LNCaP clone FGC (cell line): ENCODE results near the gene LRRC75A.
"Not testable (repeated sequence)": the region's sequence is repeated elsewhere in the genome, so short reads cannot be mapped to it uniquely, and the experiment has no call there.

Experiments used
- DNase-seq: peaks from one replicate; pipeline ENCODE4 v3.0.0-alpha.2; 2011; ENCODE audit warnings: low read depth
- H3K4me3 ChIP-seq: 2 replicates; pipeline ENCODE4 v1.5.1; 2011; ENCODE audit warnings: mild to moderate bottlenecking, low read depth, low read length, control low read depth
- TF ChIP-seq, protein P1 (sequence below): IDR thresholded peaks from 2 replicates; pipeline ENCODE4 v1.5.1; 2012; ENCODE audit warnings: mild to moderate bottlenecking; ENCODE audit not compliant: control insufficient read depth, insufficient read depth; ENCODE audit errors: extremely low read depth

Gene LRRC75A

DNA sequence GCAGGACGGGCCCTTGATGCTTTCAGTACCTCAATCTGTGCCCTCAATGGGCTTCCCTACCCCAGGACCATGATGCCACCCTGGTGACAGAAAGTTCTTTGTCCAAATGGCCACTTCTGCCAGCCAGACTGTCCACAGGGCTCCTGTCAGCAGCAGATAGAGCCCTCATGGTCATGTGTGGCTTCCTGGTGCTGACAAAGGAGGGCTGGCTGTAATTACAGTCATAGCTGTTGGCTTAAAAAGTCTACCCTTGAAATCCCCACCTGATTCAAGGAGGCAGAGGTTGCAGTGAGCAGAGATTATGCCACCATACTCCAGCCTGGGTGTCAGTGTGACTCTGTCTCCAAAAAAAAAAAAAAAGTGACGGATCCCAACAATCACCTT is 73.3 kb downstream of the LRRC75A start:
- TF ChIP-seq, protein P1, sequence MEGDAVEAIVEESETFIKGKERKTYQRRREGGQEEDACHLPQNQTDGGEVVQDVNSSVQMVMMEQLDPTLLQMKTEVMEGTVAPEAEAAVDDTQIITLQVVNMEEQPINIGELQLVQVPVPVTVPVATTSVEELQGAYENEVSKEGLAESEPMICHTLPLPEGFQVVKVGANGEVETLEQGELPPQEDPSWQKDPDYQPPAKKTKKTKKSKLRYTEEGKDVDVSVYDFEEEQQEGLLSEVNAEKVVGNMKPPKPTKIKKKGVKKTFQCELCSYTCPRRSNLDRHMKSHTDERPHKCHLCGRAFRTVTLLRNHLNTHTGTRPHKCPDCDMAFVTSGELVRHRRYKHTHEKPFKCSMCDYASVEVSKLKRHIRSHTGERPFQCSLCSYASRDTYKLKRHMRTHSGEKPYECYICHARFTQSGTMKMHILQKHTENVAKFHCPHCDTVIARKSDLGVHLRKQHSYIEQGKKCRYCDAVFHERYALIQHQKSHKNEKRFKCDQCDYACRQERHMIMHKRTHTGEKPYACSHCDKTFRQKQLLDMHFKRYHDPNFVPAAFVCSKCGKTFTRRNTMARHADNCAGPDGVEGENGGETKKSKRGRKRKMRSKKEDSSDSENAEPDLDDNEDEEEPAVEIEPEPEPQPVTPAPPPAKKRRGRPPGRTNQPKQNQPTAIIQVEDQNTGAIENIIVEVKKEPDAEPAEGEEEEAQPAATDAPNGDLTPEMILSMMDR = no peak
- no peak overlapping the region for H3K4me3 ChIP-seq
- no peak for DNase-seq

DNA sequence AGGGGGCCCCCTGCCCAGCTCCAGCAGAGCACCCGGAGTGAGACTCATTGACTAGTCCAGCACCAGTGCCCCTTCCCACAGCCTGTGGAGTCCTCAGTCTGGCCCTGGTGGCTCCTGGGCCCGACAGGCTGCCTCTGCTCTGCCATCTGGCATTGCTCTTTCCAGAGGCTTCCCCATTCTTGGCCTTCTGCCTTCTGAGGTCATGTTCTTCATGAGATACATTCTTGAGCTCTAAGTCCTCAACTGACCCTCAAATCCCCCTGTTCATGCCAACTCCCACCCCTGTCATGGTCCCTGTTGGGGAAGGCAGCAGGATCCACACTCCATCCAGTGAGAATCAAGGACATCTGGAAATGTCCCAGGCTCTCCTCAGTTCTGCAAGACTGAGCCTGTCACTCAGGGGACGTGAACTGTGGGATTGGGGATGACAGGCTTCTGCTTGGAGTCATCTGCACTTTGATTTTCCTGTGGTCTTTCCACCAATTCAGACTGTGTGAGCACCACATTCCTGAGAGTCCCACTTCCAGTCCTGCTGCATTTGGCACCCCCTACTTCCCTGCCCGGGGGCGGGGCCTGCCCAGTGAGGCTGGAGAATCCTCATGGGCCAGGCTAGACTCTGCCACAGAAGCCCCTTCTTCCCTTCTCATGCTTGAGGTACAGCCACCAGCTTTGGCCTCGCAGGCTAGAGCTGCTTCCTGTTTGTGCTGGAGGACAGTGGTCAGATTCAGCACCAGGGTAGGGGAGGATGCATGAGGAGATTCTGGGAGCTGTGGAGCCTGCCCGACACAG is 73.9 kb downstream of the LRRC75A start:
- no peak for DNase-seq
- TF ChIP-seq, protein P1 = no peak
- no peak overlapping the region for H3K4me3 ChIP-seq

DNA sequence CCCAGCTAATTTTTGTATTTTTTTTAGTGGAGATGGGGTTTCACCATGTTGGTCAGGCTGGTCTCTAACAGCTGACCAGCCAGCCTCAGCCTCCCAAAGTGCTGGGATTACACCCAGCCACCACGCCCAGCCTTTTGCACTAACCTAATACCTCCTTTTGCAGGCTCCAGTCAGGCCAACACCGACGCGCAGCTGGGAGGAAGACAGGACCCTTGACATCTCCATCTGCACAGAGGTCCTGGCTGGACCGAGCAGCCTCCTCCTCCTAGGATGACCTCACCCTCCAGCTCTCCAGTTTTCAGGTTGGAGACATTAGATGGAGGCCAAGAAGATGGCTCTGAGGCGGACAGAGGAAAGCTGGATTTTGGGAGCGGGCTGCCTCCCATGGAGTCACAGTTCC is 74.6 kb downstream of the LRRC75A start:
- DNase-seq = no peak
- TF ChIP-seq, protein P1 = no peak

DNA sequence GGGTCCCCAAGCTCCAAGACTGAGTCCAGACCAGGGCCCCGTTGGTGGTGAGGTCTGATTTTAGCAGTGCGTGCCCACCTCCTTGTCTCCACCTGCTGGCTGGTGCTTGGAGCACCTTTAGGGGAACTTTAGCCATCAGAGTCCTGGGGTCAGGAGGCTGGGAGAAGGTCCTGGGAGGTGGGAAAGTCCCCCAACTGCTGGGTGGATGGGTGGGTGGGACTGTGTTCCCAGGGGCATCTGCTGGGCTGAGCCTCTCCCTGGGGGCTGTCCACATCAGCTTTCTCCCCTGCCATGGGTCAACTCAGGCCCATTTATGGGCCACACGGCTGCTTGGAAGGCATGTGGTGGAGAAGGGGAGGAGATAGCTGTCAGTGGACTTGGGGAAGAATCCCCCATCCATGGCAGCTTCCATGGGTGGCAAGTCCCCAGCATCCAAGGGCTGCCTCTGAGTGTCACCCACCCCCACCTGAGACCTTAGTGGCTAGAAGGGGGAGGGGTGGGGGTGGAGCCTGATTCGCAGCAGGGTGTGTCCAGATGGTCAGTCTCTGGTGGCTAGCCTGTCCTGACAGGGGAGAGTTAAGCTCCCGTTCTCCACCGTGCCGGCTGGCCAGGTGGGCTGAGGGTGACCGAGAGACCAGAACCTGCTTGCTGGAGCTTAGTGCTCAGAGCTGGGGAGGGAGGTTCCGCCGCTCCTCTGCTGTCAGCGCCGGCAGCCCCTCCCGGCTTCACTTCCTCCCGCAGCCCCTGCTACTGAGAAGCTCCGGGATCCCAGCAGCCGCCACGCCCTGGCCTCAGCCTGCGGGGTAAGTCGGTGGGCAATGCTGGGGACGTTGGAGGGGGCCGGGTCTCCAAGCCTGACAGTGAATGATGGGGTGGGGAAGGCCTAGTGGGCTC is 76.7 kb downstream of the LRRC75A start, which contains the start of gene TRPV2:
TSS of gene TRPV2 (plus strand) at position 541 of the 894 bp plus-strand sequence. CDS start 2,098 bp downstream, outside the sequence.
- TF ChIP-seq, protein P1 = no peak
- no peak for DNase-seq
- H3K4me3 ChIP-seq = no peak within 1 kb of the TSS

More for the DNA sequence above, 74.6 kb downstream of the LRRC75A start:
- no peak overlapping the region for H3K4me3 ChIP-seq

DNA sequence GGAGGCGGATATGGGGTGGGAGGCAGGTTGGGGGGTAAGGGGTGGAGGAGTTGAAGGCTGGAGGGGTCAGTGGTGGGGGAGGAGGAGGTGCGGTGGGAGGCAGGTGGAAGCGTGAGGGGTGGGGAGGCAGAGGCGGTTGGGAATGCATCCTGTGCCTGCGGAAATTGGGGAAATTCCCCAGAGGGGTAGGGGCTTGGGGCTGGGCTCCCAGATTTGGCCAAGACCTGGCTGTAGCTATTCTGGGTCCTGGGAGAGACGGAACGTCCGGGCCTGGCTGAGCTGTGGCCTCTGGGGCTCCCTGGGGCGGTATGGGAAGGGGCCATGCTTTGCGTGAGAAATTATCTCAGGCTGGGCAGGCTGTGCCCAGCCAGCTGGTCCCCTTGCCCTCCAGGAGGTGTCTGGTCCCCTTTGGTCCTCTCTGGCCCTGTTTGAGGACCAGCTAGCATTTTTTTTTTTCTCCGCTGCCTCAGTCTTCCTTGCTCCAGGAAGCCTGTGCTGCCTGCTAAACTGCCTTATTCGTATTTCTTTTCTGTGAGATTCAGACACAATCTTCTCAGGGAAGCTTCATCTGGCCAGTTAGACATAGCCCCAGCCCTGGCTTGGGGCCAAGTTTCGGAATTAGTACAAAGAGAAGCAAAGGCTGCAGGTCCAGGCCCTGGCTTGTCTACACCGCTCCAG is 83.9 kb downstream of the LRRC75A start:
- no peak overlapping the region for H3K4me3 ChIP-seq
- DNase-seq = no peak
- TF ChIP-seq, protein P1 = no peak

DNA sequence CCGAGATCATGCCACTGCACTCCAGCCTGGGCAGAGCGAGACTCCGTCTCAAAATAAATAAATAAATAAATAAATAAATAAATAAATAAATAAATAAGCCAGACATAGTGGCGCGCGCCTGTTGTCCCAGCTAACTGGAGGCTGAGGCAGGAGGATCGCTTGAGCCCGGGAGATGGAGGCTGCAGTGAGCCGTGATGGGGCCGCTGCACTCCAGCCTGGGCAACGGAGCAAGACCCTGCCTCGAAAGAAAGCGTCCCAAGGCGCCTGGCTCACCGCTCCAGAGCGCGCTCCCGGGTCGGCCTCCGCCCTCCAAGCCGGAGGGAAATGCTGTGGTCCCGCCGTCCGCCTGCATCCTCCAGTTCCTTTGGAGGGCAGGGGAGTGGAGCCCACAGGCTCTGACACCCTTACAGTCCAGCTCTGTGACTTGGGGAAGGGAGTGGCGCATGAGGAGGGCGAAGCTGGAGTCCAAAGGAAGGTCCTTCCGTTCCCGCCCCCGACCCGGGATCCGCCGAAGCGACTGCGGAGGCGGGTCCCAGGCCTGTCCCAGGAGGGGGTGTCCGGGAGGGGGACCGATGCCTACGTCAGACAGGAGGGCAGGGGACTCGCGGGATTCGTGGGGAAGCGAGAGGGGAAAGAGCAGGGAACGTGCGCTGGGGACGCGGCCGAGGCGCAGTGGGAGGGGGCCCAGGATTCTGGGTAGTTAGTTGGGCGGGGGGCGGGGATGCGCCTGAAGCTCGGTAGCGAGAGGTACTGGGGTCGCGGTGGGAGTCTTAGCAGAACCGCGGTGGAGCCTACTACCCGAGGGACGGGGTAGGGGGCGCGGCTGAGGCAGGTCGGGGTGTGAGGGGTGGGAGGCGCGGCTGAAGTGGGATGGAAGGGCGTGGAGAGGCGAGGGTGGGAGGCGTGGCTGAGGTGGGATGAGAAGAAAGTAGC is 85.0 kb downstream of the LRRC75A start:
- TF ChIP-seq, protein P1 = no peak
- H3K4me3 ChIP-seq = no peak overlapping the region
- no peak for DNase-seq

DNA sequence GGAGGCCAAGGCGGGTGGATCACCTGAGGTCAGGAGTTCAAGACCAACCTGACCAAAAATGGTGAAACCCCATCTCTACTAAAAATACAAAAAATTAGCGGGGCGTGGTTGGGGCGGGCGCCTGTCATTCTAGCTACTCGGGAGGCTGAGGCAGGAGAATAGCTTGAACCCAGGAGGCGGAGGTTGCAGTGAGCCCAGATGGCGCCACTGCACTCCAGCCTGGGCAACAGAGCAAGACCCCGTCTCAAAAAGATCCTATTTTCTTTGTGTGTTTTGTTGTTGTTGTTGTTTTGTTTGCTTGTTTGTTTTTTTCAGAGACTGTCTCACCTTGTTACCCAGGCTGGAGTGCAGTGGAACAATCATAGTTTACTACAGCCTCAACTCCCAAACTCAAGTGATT is 88.1 kb downstream of the LRRC75A start:
- not testable (repeated sequence) for H3K4me3 ChIP-seq, DNase-seq
